Neural crest cell (in vitro differentiated cells): ENCODE measurements around the gene BLOC1S1. TPM values are rescaled to one million over a fixed set of nuclear protein-coding genes. Genes with fewer than 3 reads are reported as not detected.

Experiments used
- DNase-seq: peaks from one replicate; pipeline ENCODE4 v3.0.0; 2021; ENCODE audit warnings: low read depth, mixed read lengths, low spot score
- H3K27ac Mint-ChIP-seq: one replicate; pipeline ENCODE4 v1.8.0; 2021; ENCODE audit warnings: mild to moderate bottlenecking, mixed read lengths; ENCODE audit not compliant: unreplicated experiment
- H3K27me3 Mint-ChIP-seq: 2 replicates; pipeline ENCODE4 v1.8.0; 2021; ENCODE audit warnings: low read depth, mild to moderate bottlenecking, mixed read lengths
- H3K36me3 Mint-ChIP-seq: 2 replicates; pipeline ENCODE4 v1.8.0; 2021; ENCODE audit warnings: low read depth, mild to moderate bottlenecking, mixed read lengths
- H3K4me1 Mint-ChIP-seq: 2 replicates; pipeline ENCODE4 v1.8.0; 2021; ENCODE audit warnings: mixed read lengths
- H3K4me3 Mint-ChIP-seq: one replicate; pipeline ENCODE4 v1.8.0; 2021; ENCODE audit warnings: mild to moderate bottlenecking, mixed read lengths
- H3K9me3 Mint-ChIP-seq: 2 replicates; pipeline ENCODE4 v1.8.0; 2021; ENCODE audit warnings: mixed read lengths
- CTCF ChIP-seq: fragments of 200-600 bp; sonication (generic); conservative IDR thresholded peaks from 2 replicates; pipeline ENCODE4 v1.5.0; 2021; ENCODE audit warnings: antibody characterized with exemption, mild to moderate bottlenecking
- long read RNA-seq: library from polyadenylated mRNA; unstranded; transcript quantifications from one replicate; pipeline ENCODE4 v2.0.0, GENCODE V29; 2020
- total RNA-seq: library from RNA; stranded (reverse); gene quantifications from 2 replicates; pipeline ENCODE4 v1.2.1, GENCODE V29; 2021

BLOC1S1 gene
- 105 and 111 TPM in 2 replicates for total RNA-seq
- long read RNA-seq, transcript BLOC1S1-203 (4 exons, 571 nt) = major isoform, 13 of 18 reads
- long read RNA-seq, partial matches to known transcripts = 0 of 18 reads
- long read RNA-seq, other reads (novel, unspliced or antisense) = 0 of 18 reads

- peaks cover 33% of the 10 kb centered on the region for H3K27me3 Mint-ChIP-seq
- peaks cover 41% of the 10 kb centered on the region for H3K4me1 Mint-ChIP-seq
- H3K4me3 Mint-ChIP-seq = peak within 1 kb of the TSS; percentile 94
- DNase-seq = peak; percentile 92
- TF ChIP-seq CTCF = peak; percentile 13
- H3K36me3 Mint-ChIP-seq = no peaks in the 10 kb centered on the region
- H3K9me3 Mint-ChIP-seq = no peaks in the 10 kb centered on the region
- H3K27ac Mint-ChIP-seq = peak within 1 kb of the TSS; percentile 97
Observed at GRCh38 chr12:55715833-55716581, at the start of gene BLOC1S1. Gene BLOC1S1, plus strand, starts transcription at chr12:55716046. Its CDS starts 6 bp downstream, at chr12:55716052.

- Mint-ChIP-seq H3K27ac (no peak overlapping the region), H3K27me3 (no peaks in the 10 kb centered on the region), H3K9me3 (no peaks in the 10 kb centered on the region), H3K36me3 (no peaks in the 10 kb centered on the region), H3K4me3 (no peak overlapping the region), H3K4me1 (peaks cover 4% of the 10 kb centered on the region)
- DNase-seq = no peak
- TF ChIP-seq CTCF = no peak
Observed at GRCh38 chr12:55666508-55666907, 49.3 kb upstream of the BLOC1S1 start.

GRCh38 chr12:55670276-55670675, 45.6 kb upstream of the BLOC1S1 start:
- H3K27ac Mint-ChIP-seq = peak overlapping the region; percentile 38
- DNase-seq = no peak
- peaks cover 4% of the 10 kb centered on the region for H3K4me1 Mint-ChIP-seq
- H3K9me3 Mint-ChIP-seq = no peaks in the 10 kb centered on the region
- H3K36me3 Mint-ChIP-seq = no peaks in the 10 kb centered on the region
- H3K27me3 Mint-ChIP-seq = no peaks in the 10 kb centered on the region
- no peak overlapping the region for H3K4me3 Mint-ChIP-seq
- no peak for TF ChIP-seq CTCF

GRCh38 chr12:55671746-55672145, 44.1 kb upstream of the BLOC1S1 start:
- Mint-ChIP-seq H3K27me3 (peaks cover 2% of the 10 kb centered on the region), H3K4me1 (peaks cover 4% of the 10 kb centered on the region), H3K36me3 (no peaks in the 10 kb centered on the region), H3K4me3 (no peak overlapping the region), H3K9me3 (no peaks in the 10 kb centered on the region), H3K27ac (no peak overlapping the region)
- no peak for DNase-seq
- no peak for TF ChIP-seq CTCF

- DNase-seq = no peak
- Mint-ChIP-seq H3K4me1 (peaks cover 4% of the 10 kb centered on the region), H3K27me3 (peaks cover 2% of the 10 kb centered on the region), H3K27ac (no peak overlapping the region), H3K9me3 (no peaks in the 10 kb centered on the region), H3K4me3 (no peak overlapping the region), H3K36me3 (no peaks in the 10 kb centered on the region)
- no peak for TF ChIP-seq CTCF
Observed at GRCh38 chr12:55673638-55674037, 42.2 kb upstream of the BLOC1S1 start.
